Motor neuron (in vitro differentiated cells): ENCODE results near the gene PRPH. TPM values are rescaled to one million over a fixed set of nuclear protein-coding genes. Genes with fewer than 3 reads are reported as not detected.
"Not testable (repeated sequence)": the region's sequence is repeated elsewhere in the genome, so short reads cannot be mapped to it uniquely, and the experiment has no call there.

Experiments used
- ATAC-seq, 8 experiments: fragments of 200-7000 bp; cut with Tn5 transposase; replicated peaks in 6 of 8; 2 replicates each; pipeline ENCODE4 v1.8.0; 2021; ENCODE audit warnings: mild to moderate bottlenecking in 8 of 8, moderate library complexity in 8 of 8
- H3K27ac ChIP-seq, 2 donors: fragments of 250-450 bp; sonication (Bioruptor Pico); 2 replicates each; pipeline ENCODE4 v1.9.0; 2021; ENCODE audit warnings: antibody characterized with exemption in 2 of 2, mild to moderate bottlenecking in 2 of 2, moderate library complexity in 1 of 2
- H3K4me1 ChIP-seq, 2 donors: fragments of 250-450 bp; sonication (Bioruptor Pico); replicated peaks in 1 of 2; 2 replicates each; pipeline ENCODE4 v1.6.1; 2021; ENCODE audit warnings: antibody characterized with exemption in 2 of 2, mild to moderate bottlenecking in 2 of 2, moderate library complexity in 1 of 2
- H3K4me3 ChIP-seq, 5 donors: fragments of 250-450 bp; sonication (Bioruptor Pico); 2 replicates each; pipeline ENCODE4 v1.9.0; 2021; ENCODE audit warnings: antibody characterized with exemption in 5 of 5, mild to moderate bottlenecking in 5 of 5, moderate library complexity in 4 of 5
- WGBS, 10 experiments: fragments of 450-650 bp; shearing (Covaris generic); methylation state at CpG; one replicate each; pipeline ENCODE4 v1.0.0; 2022; 5-methylcytosine and 5-hydroxymethylcytosine counted together
- in situ Hi-C, 9 experiments: fragments of 400-800 bp; cut with MboI; loops; one replicate each; pipeline ENCODE4 v1.15.0; 2021; ENCODE audit warnings: low sequenced_read_pairs in 9 of 9, low pct_unique_long_range_greater_than_20kb in 2 of 9; ENCODE audit not compliant: unreplicated experiment in 9 of 9
- total RNA-seq, 8 experiments: library from RNA; unstranded; fragments of 300-600 nt; gene quantifications; 2 replicates each; pipeline versions ENCODE4 v1.2.3 to v1.2.4, GENCODE V29; 2022

The PRPH gene
- total RNA-seq, 8 experiments from 2014 or later: 0.41 to 29.5 (median 5.4) TPM; not detected in 1

DNA sequence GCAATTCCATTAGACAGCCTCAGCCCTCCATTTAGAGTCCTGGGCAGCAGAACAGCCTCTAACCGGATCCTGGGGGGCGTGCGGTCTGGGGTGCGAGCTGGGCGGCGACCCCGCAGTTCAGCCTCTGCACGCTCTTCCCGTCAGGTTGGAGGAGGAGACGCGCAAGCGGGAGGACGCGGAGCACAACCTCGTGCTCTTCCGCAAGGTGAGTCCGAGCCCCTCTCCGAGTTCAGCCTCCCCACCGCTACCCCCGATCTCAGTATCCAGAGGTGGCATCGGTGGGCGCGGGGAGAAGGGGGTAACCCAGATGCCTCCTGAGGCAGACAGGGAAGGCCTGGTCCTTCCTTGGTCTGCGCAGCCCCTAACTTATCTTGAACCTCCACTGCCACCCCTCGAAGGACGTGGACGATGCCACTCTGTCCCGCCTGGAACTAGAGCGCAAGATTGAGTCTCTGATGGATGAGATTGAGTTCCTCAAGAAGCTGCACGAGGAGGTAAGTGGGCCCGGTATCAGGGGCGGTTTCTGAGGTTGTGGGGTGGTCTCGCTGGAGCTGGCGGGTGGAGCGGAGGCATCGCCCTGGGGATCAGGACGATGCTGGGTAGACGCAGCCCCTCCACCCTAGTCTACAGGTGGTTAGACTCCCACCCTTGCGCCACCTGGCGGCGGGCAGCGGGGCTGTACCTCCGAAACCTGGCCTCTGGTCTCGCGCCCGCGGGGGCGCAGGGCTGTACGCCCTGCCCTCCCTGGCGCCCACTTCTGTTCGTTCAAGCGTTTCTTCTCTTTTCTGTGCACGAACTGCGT, 1.3 kb downstream of the PRPH start:
- Histone ChIP-seq H3K4me1 (peaks cover 21 to 35% of the 10 kb centered on the region in 2 donors), H3K27ac (no peak overlapping the region), H3K4me3 (peak overlapping the region in 3 of 5 donors; percentile 23 to 28 (median 28))
- in situ Hi-C loops: no loop called here
- 1 to 60% (median 35%) methylated on average over 1 to 30 of the region's 54 CpGs; no CpG with 5 or more reads in 3 of the 10 experiments for WGBS, 10 experiments
- ATAC-seq: peak in 6 of 8 experiments; percentile 4 to 82 (median 30)

- H3K4me1 ChIP-seq: peaks cover 21 to 35% of the 10 kb centered on the region in 2 donors
- 0 to 27% (median 2%) methylated on average over 1 to 19 of the region's 77 CpGs; no CpG with 5 or more reads in 3 of the 10 experiments for WGBS, 10 experiments
- H3K27ac ChIP-seq: no peak overlapping the region
- peak in 4 of 8 experiments; percentile 14 to 29 (median 22) for ATAC-seq
- in situ Hi-C loops: no loop called here
- peak overlapping the region; percentile 4 to 28 (median 23) for H3K4me3 ChIP-seq
Observed at GRCh38 chr12:49296836-49297694, 2.1 kb downstream of the PRPH start.

DNA sequence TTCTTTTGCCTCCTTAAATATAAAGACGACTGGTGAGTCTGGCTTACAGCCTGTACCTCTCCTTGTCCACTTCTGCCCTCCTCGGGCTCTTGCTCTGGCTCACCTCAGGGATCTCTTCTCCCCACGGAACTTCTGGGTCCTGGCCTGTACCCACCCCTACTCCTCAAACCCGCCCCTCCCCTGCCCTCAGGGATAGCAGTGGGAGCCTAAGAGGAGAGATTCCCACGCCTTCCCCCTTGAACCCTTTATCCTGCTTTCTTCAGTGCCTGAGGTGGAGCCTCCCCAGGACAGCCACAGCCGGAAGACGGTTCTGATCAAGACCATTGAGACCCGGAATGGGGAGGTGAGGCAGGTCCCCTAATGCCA, 2.7 kb downstream of the PRPH start:
- no peak for ATAC-seq
- in situ Hi-C loops: no loop called here
- Histone ChIP-seq H3K4me3 (peak overlapping the region in 1 of 5 donors; percentile 23), H3K27ac (no peak overlapping the region), H3K4me1 (peaks cover 21 to 34% of the 10 kb centered on the region in 2 donors)
- 0 to 40% (median 20%) methylated on average over 1 to 2 of the region's 8 CpGs; no CpG with 5 or more reads in 6 of the 10 experiments for WGBS, 10 experiments

GRCh38 chr12:49298160-49298559, 3.2 kb downstream of the PRPH start:
- Histone ChIP-seq H3K4me1 (peaks cover 17 to 29% of the 10 kb centered on the region in 2 donors), H3K4me3 (no peak overlapping the region), H3K27ac (no peak overlapping the region)
- in situ Hi-C loops: no loop called here
- ATAC-seq: peak in 1 of 8 experiments; percentile 11
- WGBS, 10 experiments: 6 to 100% (median 62%) methylated on average over 1 to 5 of the region's 6 CpGs; no CpG with 5 or more reads in 2 of the 10 experiments

DNA sequence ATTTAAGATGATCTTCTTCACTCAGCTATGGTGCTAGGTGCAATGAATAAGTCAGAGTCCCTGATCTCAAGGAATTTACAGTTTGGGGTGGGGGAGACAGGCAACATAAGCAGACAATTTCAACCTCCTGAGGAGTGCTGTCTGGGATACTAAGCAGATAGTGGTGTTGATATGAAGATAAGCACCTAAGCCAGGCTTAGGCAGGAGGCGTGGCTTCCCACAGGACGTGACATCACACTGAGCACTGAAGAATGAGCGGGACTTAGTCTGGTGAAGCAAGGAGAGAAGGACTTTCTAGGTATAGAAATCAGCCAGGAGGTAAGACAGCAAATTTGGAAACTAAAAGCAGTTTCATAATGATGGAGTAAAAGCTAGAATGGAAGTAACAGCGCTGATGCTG, 6.8 kb downstream of the PRPH start:
- WGBS, 10 experiments: 30 to 75% (median 61%) methylated on average over 1 to 4 of the region's 4 CpGs; no CpG with 5 or more reads in 2 of the 10 experiments
- ATAC-seq: no peak
- Histone ChIP-seq H3K4me1 (peaks cover 0 to 4% of the 10 kb centered on the region in 2 donors), H3K27ac (no peak overlapping the region), H3K4me3 (no peak overlapping the region)
- in situ Hi-C loops: no loop called here

DNA sequence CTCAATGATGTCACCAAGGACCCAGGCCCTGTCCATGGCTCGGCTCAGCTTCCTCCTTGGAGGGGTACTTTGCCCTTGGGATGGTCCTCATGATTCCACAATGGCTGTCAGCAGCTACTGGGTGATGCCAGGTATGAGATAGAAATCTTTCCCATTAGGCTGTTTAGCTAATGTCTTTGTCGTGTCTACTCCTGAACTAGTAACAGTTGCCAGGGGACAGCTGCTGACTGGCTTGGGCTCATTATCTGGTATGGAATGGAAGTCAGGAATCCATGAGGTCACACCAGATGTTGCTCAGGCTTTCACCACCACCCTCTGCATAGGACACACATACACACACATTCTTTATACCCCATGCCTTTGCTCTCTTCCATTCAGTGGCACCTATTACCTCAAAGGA, 9.2 kb downstream of the PRPH start:
- no peak overlapping the region for H3K27ac ChIP-seq
- peak in 5 of 8 experiments; percentile 22 to 95 (median 79) for ATAC-seq
- 56 to 100% (median 73%) methylated on average over 1 to 2 of the region's 2 CpGs; no CpG with 5 or more reads in 4 of the 10 experiments for WGBS, 10 experiments
- in situ Hi-C loops: no loop called here
- no peak overlapping the region for H3K4me3 ChIP-seq
- H3K4me1 ChIP-seq: no peaks in the 10 kb centered on the region

DNA sequence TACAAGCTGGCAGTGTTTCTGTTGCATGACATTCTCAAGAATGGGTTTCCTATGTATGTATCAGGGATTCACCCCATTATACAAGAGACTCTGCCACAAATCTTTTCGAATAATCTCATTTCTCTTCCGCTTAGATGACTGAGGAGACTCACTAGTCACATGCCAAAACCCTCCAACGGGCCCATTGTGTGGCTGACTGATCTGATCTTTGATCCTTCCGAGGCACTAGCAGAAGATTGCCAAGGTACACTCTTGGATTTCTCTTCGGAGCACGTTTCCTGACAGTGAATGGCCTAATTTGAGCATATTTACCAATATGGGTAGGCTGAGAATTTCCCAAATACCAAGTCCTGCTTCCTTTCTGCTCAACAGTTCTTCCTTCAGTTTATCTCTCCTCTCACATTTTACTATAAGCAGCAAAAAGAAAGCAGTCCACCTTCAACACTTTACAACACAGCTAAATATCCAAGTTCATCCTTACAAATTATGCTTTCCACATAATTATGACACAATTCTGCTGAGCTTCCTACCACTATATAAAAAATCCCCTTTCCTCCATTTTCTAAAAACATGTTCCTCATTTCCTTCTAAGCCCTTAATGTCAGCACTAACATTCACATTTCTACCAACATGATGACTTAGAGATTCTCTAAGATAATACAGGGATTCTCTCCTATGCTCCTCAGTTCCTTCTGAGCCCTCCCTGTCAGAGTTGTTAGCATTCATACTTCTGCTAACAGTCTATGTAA, 11.0 kb downstream of the PRPH start:
- ATAC-seq: no peak
- in situ Hi-C loops: no loop called here
- Histone ChIP-seq H3K4me1 (no peaks in the 10 kb centered on the region), H3K27ac (no peak overlapping the region), H3K4me3 (no peak overlapping the region)
- 34 to 77% (median 48%) methylated on average over 1 to 6 of the region's 6 CpGs for WGBS, 10 experiments

DNA sequence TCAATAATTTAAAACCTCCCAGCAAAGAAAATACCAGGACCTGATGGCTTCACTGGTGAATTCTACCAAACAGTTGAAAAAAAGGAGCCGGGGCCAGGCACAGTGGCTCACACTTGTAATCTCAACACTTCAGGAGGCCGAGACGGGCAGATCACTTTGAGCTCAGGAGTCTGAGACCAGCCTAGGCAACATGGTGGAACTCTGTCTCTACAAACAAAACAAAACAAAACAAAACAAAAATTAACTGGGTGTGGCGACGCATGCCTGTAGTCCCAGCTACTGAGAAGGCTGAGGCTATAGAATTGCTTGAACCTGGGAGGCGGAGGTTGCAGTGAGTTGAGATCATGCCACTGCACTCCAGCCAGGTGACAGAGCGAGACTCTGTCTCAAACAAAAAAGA, 14.4 kb downstream of the PRPH start:
- no peak overlapping the region for H3K4me3 ChIP-seq
- WGBS, 10 experiments: 60 to 100% (median 83%) methylated on average over 1 to 7 of the region's 7 CpGs; no CpG with 5 or more reads in 1 of the 10 experiments
- peak in 2 of 8 experiments; percentile 15 to 35 for ATAC-seq
- H3K27ac ChIP-seq: no peak overlapping the region
- no peaks in the 10 kb centered on the region for H3K4me1 ChIP-seq
- in situ Hi-C loops: no loop called here

GRCh38 chr12:49310451-49311000, 15.6 kb downstream of the PRPH start:
- ATAC-seq, H3K27ac ChIP-seq, in situ Hi-C loops, H3K4me1 ChIP-seq, H3K4me3 ChIP-seq: not testable (repeated sequence)
- WGBS, 10 experiments: no CpG with 5 or more reads among the region's 3 CpGs

- Histone ChIP-seq H3K4me3 (no peak overlapping the region), H3K27ac (no peak overlapping the region), H3K4me1 (no peaks in the 10 kb centered on the region)
- whole genome bisulfite sequencing, 10 experiments: 60 to 100% (median 79%) methylated on average over 1 of the region's 1 CpG; no CpG with 5 or more reads in 4 of the 10 experiments
- in situ Hi-C loops: no loop called here
- no peak for ATAC-seq
Observed at GRCh38 chr12:49314811-49315210, 19.9 kb downstream of the PRPH start.

- ATAC-seq, in situ Hi-C loops, H3K27ac ChIP-seq, H3K4me1 ChIP-seq, H3K4me3 ChIP-seq: not testable (repeated sequence)
- 74 to 100% (median 82%) methylated on average over 1 to 9 of the region's 10 CpGs; no CpG with 5 or more reads in 2 of the 10 experiments for WGBS, 10 experiments
Observed at GRCh38 chr12:49317118-49317517, 22.2 kb downstream of the PRPH start.

- H3K27ac ChIP-seq, H3K4me3 ChIP-seq, in situ Hi-C loops, H3K4me1 ChIP-seq, ATAC-seq: not testable (repeated sequence)
- 76 to 94% (median 88%) methylated on average over 5 to 9 of the region's 9 CpGs; no CpG with 5 or more reads in 1 of the 10 experiments for WGBS, 10 experiments
Observed at GRCh38 chr12:49320411-49321103, 25.6 kb downstream of the PRPH start.
